NAMALWA (cell line): ENCODE measurements around the gene RBPMS2.
"Not testable (repeated sequence)": the region's sequence is repeated elsewhere in the genome, so short reads cannot be mapped to it uniquely, and the experiment has no call there.

Source experiments
- DNase-seq: peaks from one replicate; pipeline ENCODE4 v3.0.0-alpha.2; 2015; ENCODE audit warnings: low spot score

Gene RBPMS2

GRCh38 chr15:64775551-64776401, at the start of gene RBPMS2:
Gene RBPMS2 (minus strand): TSS chr15:64775589. CDS start chr15:64775319, 270 bp downstream.
- no peak for DNase-seq

GRCh38 chr15:64824929-64825430, 49.6 kb upstream of the RBPMS2 start:
- no peak for DNase-seq

- no peak for DNase-seq
These were observed 41.1 kb upstream of the RBPMS2 start for GRCh38 chr15:64816452-64816851.

GRCh38 chr15:64814965-64815364, 39.6 kb upstream of the RBPMS2 start:
- DNase-seq: not testable (repeated sequence)

- DNase-seq: not testable (repeated sequence)
These were observed 38.9 kb upstream of the RBPMS2 start for GRCh38 chr15:64814283-64814682.

DNA sequence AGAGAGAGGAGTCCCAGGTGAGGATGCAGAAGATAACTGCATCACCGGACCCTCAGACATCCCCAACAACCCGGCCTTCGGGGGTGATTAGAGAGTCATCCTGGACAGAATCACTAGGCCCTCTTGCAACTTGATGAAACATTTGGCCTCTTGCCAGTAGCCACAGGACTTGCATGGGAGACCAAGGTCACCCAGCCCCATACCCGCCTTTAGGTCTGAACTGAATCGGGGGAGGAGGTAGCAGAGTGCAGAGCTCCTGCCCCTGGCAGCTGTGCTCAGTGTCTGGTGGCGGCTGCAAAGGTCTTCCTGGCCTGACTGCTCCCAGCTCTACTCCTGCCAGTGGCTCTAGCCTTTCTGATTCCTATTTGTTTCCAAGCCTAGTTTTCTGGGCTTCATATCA, 37.7 kb upstream of the RBPMS2 start:
- DNase-seq: peak; percentile 60

GRCh38 chr15:64810497-64811326, 35.3 kb upstream of the RBPMS2 start:
- DNase-seq: no peak

DNA sequence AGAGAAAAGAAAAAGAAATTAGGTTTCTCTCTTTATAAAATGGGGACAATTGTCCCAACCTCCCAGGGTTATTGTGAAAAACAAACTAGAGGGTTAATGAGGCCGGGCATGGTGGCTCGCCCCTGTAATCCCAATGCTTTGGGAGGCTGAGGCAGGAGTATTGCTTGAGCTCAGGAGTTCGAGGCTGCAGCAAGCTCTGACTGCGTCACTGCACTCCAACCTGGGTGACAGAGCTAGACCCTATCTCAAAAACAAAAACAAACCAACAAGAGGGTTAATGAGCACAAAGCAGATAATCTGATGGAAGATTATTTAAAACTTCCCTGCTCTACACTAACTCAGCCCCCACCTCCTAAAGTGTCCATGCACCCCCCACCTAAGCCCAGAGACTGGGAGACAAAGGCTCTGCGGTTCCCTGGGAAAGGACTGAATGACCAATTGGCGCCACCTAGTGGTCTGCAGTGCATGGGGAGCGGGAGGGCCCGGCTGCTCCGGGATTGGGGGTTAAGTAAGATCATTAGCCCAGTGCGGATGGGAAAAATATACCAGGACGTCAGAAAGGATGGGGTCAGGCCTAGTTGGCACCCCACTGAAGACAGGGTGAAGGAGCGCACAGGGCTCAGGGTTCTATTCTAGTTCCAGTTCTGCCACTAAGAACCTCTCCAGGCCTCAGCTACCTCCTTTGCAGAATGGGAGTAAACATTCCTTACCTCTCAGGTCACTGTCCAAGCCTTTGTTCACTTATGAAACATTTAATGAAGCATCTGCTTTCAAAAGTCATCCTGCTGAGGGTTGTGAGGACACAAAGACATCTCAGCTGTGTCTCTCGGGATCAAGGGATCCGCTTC, 34.5 kb upstream of the RBPMS2 start:
- DNase-seq: peak; percentile 72

DNA sequence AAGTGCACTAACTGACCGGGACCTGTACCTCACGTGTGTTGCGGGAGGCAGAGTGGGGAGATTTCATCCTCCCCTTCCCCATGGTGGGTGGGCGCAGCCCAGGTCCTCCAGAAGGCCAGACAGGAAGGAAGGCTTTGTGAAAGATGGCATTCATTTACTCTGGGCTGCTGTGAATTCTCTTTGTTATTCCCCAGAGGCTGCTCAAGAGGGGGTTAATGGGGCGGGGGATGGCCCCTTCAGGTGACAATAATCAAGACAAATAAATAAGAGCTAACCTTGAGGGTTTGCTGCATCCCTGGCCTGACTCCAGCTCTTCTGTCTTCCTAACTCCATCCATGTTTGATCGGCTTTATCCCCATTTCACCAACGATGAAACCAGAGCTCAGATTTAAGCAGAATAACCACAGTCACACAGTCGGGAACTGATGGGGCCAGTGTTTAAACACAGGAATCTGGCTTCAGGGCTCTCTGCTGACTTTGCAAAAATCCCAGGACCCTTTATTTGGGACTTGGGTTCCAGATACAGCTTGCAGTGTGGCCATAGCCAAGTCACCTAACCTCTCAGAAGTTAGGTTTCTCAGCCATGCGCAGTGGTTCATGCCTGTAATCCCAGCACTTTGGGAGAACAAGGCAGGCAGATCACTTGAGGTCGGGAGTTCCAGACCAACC, 33.5 kb upstream of the RBPMS2 start:
- no peak for DNase-seq

DNA sequence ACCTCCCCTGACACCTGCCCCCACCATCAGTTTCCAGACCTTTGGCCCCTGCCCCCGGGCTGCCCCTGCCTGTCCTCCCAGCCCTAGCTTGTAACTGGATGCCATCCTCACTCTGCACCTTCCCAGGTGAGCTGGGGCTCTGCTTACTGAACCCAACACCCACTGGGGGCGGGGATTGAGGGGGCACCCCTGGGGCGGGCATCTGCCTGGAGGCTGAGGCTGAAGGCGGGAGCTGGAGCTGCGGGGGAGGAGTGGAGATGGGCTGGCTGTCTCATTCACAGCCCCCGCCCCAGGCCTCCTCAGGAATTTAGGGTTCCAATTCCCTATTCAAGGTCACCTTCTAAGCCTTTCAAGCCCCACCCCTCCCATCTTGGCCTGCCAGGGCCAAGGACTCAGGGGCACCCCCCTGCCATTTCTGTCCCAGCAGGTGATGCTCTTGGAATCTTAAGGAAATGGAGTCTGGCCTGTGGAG, 32.4 kb upstream of the RBPMS2 start:
- DNase-seq: no peak

DNA sequence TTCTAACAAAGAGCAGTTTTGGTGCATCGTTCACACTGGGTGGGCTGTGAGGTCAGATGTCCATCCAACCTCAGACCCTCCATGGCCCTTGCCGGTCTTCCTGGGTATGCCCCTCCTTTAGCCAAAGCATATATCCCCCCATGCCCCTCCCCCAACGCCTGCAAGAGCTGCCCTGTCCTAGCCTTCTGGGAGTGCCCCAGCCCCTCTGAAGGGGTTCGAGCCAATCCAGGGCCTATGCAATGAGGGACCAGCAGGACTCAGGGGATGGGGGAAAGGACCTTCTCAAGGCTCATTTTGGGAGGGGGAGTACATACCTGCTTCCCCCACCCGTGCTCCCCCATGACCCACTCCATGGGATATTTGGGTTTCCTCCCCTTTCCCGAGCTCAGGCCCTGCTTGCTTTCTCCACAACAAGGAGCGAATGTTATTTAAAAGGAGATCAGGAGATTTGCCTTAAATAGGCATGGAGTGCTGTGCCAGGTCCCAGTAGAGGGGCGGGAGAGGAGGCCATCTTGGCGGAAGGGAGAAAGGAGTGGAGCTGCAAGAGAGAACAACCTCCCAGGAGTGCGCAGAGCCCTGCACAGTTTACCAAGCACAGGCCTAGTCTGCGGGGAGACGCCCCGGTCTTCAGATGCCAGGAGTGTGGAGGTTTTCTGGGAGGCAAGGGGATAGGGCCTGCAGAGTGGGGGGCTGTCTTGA, 31.8 kb upstream of the RBPMS2 start:
- no peak for DNase-seq

DNA sequence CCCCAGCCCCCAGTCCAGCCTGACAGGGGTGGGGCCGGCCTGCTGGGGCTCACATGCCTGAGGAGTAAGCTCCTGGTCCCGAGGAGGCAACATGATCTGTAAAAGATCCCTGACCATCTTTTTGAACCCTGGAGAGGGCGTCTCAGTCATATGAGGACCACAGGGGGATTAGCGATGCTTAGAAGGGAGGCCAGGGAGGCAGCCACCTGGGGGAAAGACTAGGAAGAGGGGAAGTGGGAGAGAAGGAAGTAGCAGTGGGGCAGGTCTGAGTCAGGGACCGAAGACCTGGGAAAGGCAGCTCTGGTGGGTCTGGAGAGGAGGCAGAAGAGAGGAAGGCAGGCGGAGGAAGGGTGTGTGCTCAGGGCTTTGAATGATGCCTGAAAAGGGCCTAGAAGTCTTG, 31.1 kb upstream of the RBPMS2 start:
- no peak for DNase-seq

- no peak for DNase-seq
These were observed 29.2 kb upstream of the RBPMS2 start for GRCh38 chr15:64804619-64805018.

GRCh38 chr15:64803526-64803925, 28.1 kb upstream of the RBPMS2 start:
- DNase-seq: no peak

DNA sequence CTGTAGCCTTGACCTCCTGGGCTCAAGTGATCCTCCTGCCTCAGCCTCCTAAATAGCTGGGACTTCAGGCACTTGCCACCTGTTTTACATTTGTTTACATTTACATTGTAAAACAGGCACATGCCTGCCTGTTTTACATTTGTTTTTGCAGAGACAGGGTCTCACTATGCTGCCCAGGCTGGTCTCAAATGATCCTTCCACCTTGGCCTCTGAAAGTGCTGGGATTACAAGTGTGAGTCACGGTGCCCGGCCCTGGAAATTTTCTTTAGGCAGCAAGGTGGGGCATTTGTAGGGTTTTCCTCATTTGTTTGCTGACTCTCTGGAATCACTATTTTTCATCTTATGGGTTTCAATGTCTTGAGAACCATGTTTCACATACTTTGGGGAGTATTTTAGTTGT, 25.1 kb upstream of the RBPMS2 start:
- no peak for DNase-seq

GRCh38 chr15:64798905-64799304, 23.5 kb upstream of the RBPMS2 start:
- DNase-seq: not testable (repeated sequence)

- DNase-seq: not testable (repeated sequence)
These were observed 20.5 kb upstream of the RBPMS2 start for GRCh38 chr15:64795921-64796320.

DNA sequence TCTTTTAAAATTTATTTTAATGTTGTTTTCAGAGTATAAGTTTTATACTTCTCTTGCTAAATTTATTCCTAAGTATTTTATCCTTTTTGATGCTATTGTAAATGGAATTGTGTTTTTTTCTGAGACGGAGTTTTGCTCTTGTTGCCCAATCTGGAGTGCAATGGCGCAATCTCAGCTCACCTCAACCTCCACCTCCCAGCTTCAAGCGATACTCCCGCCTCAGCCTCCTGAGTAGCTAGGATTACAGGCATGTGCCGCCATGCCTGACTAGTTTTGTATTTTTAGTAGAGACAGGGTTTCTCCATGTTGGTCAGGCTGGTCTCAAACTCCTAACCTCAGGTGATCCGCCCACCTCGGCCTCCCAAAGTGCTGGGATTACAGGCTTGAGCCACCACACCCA, 19.9 kb upstream of the RBPMS2 start:
- not testable (repeated sequence) for DNase-seq

DNA sequence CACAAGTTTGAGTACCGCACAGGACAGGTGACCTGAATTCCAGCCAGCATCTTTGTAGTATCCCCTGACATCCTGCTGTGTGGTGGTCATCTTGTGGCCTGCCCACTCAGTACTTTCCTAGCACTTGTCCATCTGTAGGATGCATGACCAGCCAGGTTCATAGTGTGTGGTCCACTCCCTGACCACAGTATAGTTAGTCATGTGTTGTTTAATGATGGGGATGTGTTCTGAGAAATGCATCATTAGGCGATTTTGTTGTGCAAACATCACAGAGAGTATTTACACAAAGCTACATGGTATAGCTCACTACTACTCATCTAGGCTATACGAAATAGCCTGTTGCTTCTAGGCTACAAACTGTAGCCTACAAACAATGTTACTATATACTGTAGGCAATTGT, 16.9 kb upstream of the RBPMS2 start:
- no peak for DNase-seq

GRCh38 chr15:64791401-64791800, 16.0 kb upstream of the RBPMS2 start:
- DNase-seq: no peak

GRCh38 chr15:64783796-64784195, 8.4 kb upstream of the RBPMS2 start:
- no peak for DNase-seq
